GM18505 (cell line): ENCODE data around the gene GPR137C.

ENCODE experiments used
- ATAC-seq: cut with Tn5 transposase; IDR thresholded peaks from one replicate; pipeline ENCODE4 v1.9.1; 2021; ENCODE audit not compliant: unreplicated experiment
- POLR2A ChIP-seq: IDR thresholded peaks from 4 replicates; pipeline ENCODE4 v1.6.1; 2011; ENCODE audit warnings: borderline replicate concordance; ENCODE audit not compliant: insufficient read depth, insufficient read length; ENCODE audit errors: extremely low read depth

GPR137C gene

GRCh38 chr14:52599974-52600373, 47.3 kb downstream of the GPR137C start:
- ATAC-seq = no peak
- TF ChIP-seq POLR2A = no peak

DNA sequence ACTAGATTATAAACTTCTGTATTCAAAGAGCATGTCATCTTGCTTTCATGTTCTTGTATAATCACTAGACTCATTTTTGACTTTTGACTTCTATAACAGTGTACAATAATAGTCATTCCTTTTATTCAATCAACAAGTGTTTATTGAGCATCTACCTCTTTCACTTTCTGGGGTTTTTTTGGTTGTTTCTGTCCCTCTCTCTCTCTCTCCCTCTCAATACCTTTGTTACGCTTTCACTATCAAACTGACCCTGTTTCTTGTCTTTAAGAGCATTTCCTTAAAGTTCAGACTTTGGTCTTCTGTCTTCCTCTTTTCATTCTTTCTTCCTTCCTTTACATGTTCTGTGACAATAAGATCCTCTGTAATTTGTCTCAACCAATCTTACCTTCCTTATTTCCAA, 49.5 kb downstream of the GPR137C start:
- no peak for ATAC-seq

DNA sequence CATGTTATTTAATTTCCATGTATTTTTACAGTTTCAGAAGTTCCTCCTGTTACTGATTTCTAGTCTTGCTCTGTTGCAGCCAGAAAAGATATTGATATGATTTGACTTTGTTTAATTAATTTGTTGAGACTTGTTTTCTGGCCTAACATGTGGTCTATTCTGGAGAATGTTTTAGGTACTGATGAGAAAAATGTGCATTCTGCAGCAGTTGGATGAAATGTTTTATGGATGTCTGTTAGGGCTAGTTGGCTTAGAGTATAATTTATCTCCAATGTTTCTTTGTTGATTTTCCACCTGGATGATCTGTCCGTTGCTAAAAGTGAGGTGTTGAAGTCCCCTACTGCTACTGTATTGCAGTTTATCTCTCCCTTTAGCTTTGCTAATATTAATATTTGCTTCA, 54.4 kb downstream of the GPR137C start:
- TF ChIP-seq POLR2A = no peak
- no peak for ATAC-seq

More for the DNA sequence above, 49.5 kb downstream of the GPR137C start:
- TF ChIP-seq POLR2A = no peak

GRCh38 chr14:52609445-52610044, 56.9 kb downstream of the GPR137C start:
- no peak for ATAC-seq
- no peak for TF ChIP-seq POLR2A

GRCh38 chr14:52610187-52610586, 57.6 kb downstream of the GPR137C start:
- no peak for ATAC-seq
- no peak for TF ChIP-seq POLR2A

GRCh38 chr14:52618602-52619001, 66.0 kb downstream of the GPR137C start:
- ATAC-seq = no peak
- TF ChIP-seq POLR2A = no peak

DNA sequence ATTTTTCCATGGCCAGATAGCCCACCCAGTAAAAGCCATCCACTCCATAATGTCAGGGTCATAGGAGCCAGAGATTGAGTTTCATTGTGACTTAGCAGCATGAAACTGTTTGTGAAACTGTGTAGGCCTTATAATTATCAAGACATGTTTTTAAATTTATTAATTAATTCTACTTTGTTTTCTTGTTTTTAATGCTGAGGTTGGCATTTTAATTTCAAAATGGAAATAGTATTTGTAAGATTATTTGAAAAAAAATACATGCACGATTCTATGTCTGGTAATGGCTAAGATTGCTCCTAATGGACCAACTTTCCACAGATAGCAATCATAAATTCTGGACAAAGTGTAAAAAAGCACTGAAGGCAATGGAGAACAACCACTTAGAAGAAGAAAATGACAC, 67.1 kb downstream of the GPR137C start:
- no peak for ATAC-seq
- no peak for TF ChIP-seq POLR2A

DNA sequence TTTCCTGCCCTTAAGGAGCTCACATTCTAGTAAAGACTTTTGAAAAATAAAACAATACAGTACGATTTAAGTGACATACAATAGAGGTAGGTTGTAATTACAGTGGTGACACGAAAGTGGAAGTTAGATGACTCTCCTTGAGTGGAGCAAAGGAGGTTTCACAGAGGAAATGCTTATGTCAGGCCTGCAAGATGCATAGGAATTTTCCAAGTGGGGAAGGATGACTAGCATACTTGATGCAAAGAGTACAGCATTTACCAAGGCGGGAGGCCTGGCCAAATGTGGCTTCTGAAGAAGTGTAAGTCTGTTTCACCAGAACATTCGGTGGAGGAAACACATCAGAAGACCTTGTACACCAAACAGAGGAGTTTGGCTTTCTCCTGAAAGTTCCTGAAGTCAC, 87.5 kb downstream of the GPR137C start:
- no peak for ATAC-seq
- no peak for TF ChIP-seq POLR2A

GRCh38 chr14:52641745-52642144, 89.1 kb downstream of the GPR137C start:
- TF ChIP-seq POLR2A = no peak
- no peak for ATAC-seq

DNA sequence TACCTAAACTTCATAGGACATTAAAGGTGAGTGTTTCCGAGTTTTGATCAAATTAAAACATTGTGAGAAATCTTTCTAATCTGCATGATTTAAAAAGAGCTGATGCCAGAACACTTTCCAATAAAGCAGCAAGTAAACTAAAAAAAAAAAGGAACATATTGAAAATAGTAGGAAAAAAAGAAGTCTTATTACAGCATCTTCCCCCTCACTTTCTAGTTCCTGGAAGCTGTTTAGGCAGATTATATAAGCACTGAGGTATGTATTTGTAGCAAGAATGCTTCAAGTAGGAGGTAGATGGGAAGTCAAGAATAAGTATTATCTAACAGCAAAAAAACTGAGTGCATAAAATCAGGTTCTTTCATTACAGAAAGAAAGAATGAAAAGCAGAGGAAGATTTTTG, 96.9 kb downstream of the GPR137C start:
- no peak for TF ChIP-seq POLR2A
- no peak for ATAC-seq

- TF ChIP-seq POLR2A = no peak
- ATAC-seq = no peak
These were observed 98.1 kb downstream of the GPR137C start for GRCh38 chr14:52650774-52651173.

GRCh38 chr14:52656905-52657304, 104.3 kb downstream of the GPR137C start:
- ATAC-seq = no peak
- TF ChIP-seq POLR2A = no peak

GRCh38 chr14:52660325-52660724, 107.7 kb downstream of the GPR137C start:
- no peak for ATAC-seq
- no peak for TF ChIP-seq POLR2A

DNA sequence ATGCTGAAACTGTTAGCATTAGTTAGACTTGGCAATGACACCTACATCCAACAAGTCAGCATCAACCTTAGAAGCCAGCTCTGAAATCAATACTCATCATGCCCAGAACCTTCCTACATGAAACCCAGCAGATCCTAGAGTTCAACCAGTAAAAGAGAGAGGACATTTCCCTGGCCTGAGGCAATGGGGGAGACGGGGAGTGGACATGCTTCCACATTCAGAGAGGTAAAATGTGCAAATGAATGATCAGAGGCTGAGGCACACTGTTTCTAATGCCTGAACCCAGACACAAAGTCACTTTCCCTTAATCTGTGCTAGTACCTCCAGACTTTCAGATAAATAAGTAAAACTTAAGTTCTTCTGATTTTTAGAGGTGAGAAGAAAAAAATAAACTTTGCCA, 108.2 kb downstream of the GPR137C start:
- no peak for TF ChIP-seq POLR2A
- no peak for ATAC-seq

DNA sequence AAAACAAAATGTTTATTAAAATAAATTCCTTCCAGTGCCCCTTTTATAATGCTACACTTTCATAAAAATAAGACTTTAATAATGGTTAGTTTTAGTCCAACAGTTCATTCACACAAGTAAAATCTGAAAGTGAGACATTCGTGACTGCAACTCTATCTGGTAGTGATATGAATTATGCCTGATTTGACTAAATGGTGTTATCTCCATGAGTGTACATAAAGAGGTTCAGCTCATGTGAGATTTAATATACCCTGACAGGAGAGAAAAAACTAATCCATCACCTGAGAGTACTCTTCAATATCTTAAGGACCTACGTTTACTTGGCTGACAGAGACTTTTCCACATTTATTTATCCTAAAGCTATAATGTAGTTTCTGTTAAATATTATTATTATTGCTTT, 108.7 kb downstream of the GPR137C start:
- ATAC-seq = no peak
- no peak for TF ChIP-seq POLR2A
